ENCODE measurements around the gene NOC3L. TPM values are rescaled to one million over a fixed set of nuclear protein-coding genes. Genes with fewer than 3 reads are reported as not detected.

NOC3L gene
- total and polyA plus RNA-seq, 8 donors: 0.58 to 28.5 (median 6.4) TPM

DNA sequence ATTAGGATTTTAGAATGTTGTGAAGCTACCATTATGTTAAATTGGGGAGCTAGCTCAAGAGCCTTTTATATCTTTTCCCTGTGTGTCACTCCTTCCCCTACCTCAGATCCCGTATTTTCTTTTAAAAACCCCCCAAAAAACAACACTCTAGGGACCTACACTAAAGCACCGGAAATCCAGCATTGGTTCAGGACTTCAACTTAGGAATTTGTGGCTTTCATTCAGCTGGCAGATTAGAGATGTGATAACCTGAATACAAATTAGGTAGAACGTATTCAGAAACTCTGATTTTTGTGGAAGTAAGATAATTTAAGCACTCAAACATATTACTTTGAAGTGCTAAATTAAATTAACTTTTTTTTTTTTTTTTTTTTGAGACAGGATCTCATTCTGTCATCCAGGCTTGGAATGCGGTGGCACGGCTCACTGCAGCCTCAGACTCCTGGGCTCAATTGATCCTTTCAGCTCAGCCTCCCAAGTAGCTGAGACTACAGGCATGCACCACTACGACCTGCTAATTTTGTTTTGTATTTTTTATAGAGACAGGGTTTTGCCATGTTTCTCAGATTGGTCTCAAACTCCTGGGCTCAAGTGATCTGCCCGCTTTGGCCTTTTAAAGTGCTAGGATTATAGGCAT, 46.4 kb upstream of the NOC3L start:
- DNase-seq: no peak
- no peak overlapping the region for H3K27ac ChIP-seq
- H3K36me3 ChIP-seq: no peaks in the 10 kb centered on the region
- 59 to 72% (median 66%) methylated on average over 7 of the region's 7 CpGs for WGBS, 5 donors
- H3K27me3 ChIP-seq: no peaks in the 10 kb centered on the region
- H3K4me1 ChIP-seq: peaks cover 12 to 48% (median 26%) of the 10 kb centered on the region in 4 donors
- no peaks in the 10 kb centered on the region for H3K9me3 ChIP-seq
- TF ChIP-seq CTCF (IDR thresholded peaks at IDR 0.05) (no peak), POLR2AphosphoS5 (IDR thresholded peaks at IDR 0.05) (no peak), EP300 (IDR thresholded peaks at IDR 0.05) (no peak), POLR2A (IDR thresholded peaks at IDR 0.05) (no peak)
- no peak overlapping the region for H3K4me3 ChIP-seq
- intact Hi-C loops (cut with DNase I; ENCODE audit: low total_unique reads): no loop called here

- intact Hi-C loops (cut with DNase I; ENCODE audit: low total_unique reads): no loop called here
- peaks cover 0 to 8% (median 0%) of the 10 kb centered on the region in 3 donors for H3K27me3 ChIP-seq
- no peaks in the 10 kb centered on the region for H3K9me3 ChIP-seq
- H3K36me3 ChIP-seq: no peaks in the 10 kb centered on the region
- H3K4me3 ChIP-seq: no peak overlapping the region
- H3K4me1 ChIP-seq: peaks cover 13 to 40% (median 26%) of the 10 kb centered on the region in 4 donors
- 70 to 84% (median 79%) methylated on average over 3 of the region's 3 CpGs for WGBS, 5 donors
- TF ChIP-seq EP300 (IDR thresholded peaks at IDR 0.05) (no peak), CTCF (IDR thresholded peaks at IDR 0.05) (no peak)
- DNase-seq: no peak
- no peak overlapping the region for H3K27ac ChIP-seq
Observed at GRCh38 chr10:94407668-94408067, 44.9 kb upstream of the NOC3L start.

DNA sequence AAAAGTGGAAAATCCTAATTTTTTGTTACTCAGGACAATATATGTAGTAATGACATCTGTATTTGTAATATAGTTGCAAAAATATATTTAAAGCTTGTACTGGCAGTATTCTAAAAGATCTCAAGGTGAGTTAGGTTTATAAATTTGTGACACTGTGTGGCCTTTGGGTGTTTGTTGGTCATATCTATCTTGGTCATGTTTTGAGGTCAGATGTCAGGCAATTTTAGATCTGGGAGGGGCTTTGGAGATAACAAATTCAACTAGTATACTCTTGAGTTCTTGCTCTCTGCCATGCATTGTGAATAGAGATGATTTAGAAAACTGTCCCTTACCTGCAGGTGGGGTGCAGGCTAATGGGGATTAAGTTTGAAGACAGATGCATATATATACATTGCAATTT, 42.7 kb upstream of the NOC3L start:
- Histone ChIP-seq H3K27me3 (peaks cover 0 to 15% (median 0%) of the 10 kb centered on the region in 3 donors), H3K4me3 (no peak overlapping the region), H3K4me1 (peaks cover 9 to 42% (median 27%) of the 10 kb centered on the region in 4 donors), H3K9me3 (no peaks in the 10 kb centered on the region), H3K36me3 (no peaks in the 10 kb centered on the region), H3K27ac (no peak overlapping the region)
- TF ChIP-seq CTCF (IDR thresholded peaks at IDR 0.05): no peak
- TF ChIP-seq EP300 (IDR thresholded peaks at IDR 0.05): no peak
- TF ChIP-seq POLR2AphosphoS5 (IDR thresholded peaks at IDR 0.05): no peak
- TF ChIP-seq POLR2A (IDR thresholded peaks at IDR 0.05): no peak
- intact Hi-C loops (cut with DNase I; ENCODE audit: low total_unique reads): no loop called here
- DNase-seq: no peak

GRCh38 chr10:94403380-94404213, 40.9 kb upstream of the NOC3L start:
- WGBS, 5 donors: 0 to 1% (median 1%) methylated on average over 17 to 51 of the region's 51 CpGs
- TF ChIP-seq POLR2AphosphoS5 (IDR thresholded peaks at IDR 0.05): peak in 2 of 3 donors; percentile 73 to 83
- no peak for TF ChIP-seq EP300 (IDR thresholded peaks at IDR 0.05)
- TF ChIP-seq POLR2A (IDR thresholded peaks at IDR 0.05): peak in 1 of 4 donors; percentile 16
- TF ChIP-seq CTCF (IDR thresholded peaks at IDR 0.05): no peak
- Histone ChIP-seq H3K9me3 (no peaks in the 10 kb centered on the region), H3K27ac (peak overlapping the region; percentile 95 to 99 (median 97)), H3K4me1 (peaks cover 9 to 39% (median 24%) of the 10 kb centered on the region in 4 donors), H3K4me3 (peak overlapping the region; percentile 71 to 91 (median 88)), H3K27me3 (peaks cover 0 to 17% (median 0%) of the 10 kb centered on the region in 3 donors), H3K36me3 (no peaks in the 10 kb centered on the region)
- peak; percentile 76 to 89 for DNase-seq
- intact Hi-C loops (cut with DNase I; ENCODE audit: low total_unique reads): loop anchor here (5.0 kb wide), 1 partner anchor 36 kb away; no protein-coding TSS in a partner anchor

Measured in stomach (tissue), 9 donors.